GM19238 (cell line): ENCODE results near the gene KLHL35.
A peak's percentile ranks its signal among the peaks of the same experiment; 100 is the strongest.

Source experiments
- DNase-seq: peaks from one replicate; pipeline ENCODE4 v3.0.0; 2011; ENCODE audit warnings: low spot score; ENCODE audit not compliant: insufficient read length

The KLHL35 gene

GRCh38 chr11:75432911-75433321, at the start of gene KLHL35:
Gene KLHL35 (minus strand): TSS chr11:75433203. CDS start chr11:75430629, 2,574 bp downstream.
- no peak for DNase-seq

GRCh38 chr11:75481922-75482606, 49.1 kb upstream of the KLHL35 start:
- DNase-seq = no peak

- DNase-seq = no peak
Measured at GRCh38 chr11:75481223-75481921, 48.4 kb upstream of the KLHL35 start.

- no peak for DNase-seq
Measured at GRCh38 chr11:75480185-75481175, 47.5 kb upstream of the KLHL35 start.

- DNase-seq = no peak
Measured at GRCh38 chr11:75479597-75480145, 46.7 kb upstream of the KLHL35 start.

GRCh38 chr11:75478783-75479596, 46.0 kb upstream of the KLHL35 start:
- DNase-seq = no peak

GRCh38 chr11:75477614-75477935, 44.6 kb upstream of the KLHL35 start:
- no peak for DNase-seq

- no peak for DNase-seq
Measured at GRCh38 chr11:75476739-75477613, 44.0 kb upstream of the KLHL35 start.

GRCh38 chr11:75475767-75476650, 43.0 kb upstream of the KLHL35 start:
- DNase-seq = no peak

- peak; percentile 45 for DNase-seq
Measured at GRCh38 chr11:75474878-75475766, 42.1 kb upstream of the KLHL35 start.

GRCh38 chr11:75474240-75474639, 41.2 kb upstream of the KLHL35 start:
- DNase-seq = no peak

- no peak for DNase-seq
Measured at GRCh38 chr11:75473684-75474083, 40.7 kb upstream of the KLHL35 start.

GRCh38 chr11:75472081-75472732, 39.2 kb upstream of the KLHL35 start:
- DNase-seq = no peak

- DNase-seq = no peak
Measured at GRCh38 chr11:75471176-75471973, 38.4 kb upstream of the KLHL35 start.

- DNase-seq = no peak
Measured at GRCh38 chr11:75470476-75471080, 37.6 kb upstream of the KLHL35 start.
